ENCODE measurements around the gene DECR2.

The DECR2 gene

GRCh38 chr16:410516-411178, 9.0 kb downstream of the DECR2 start (continued):
- TF ChIP-seq, protein P1, sequence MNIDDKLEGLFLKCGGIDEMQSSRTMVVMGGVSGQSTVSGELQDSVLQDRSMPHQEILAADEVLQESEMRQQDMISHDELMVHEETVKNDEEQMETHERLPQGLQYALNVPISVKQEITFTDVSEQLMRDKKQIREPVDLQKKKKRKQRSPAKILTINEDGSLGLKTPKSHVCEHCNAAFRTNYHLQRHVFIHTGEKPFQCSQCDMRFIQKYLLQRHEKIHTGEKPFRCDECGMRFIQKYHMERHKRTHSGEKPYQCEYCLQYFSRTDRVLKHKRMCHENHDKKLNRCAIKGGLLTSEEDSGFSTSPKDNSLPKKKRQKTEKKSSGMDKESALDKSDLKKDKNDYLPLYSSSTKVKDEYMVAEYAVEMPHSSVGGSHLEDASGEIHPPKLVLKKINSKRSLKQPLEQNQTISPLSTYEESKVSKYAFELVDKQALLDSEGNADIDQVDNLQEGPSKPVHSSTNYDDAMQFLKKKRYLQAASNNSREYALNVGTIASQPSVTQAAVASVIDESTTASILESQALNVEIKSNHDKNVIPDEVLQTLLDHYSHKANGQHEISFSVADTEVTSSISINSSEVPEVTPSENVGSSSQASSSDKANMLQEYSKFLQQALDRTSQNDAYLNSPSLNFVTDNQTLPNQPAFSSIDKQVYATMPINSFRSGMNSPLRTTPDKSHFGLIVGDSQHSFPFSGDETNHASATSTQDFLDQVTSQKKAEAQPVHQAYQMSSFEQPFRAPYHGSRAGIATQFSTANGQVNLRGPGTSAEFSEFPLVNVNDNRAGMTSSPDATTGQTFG (tag by site-specific recombination; IDR thresholded peaks at IDR 0.05; ENCODE audit: borderline replicate concordance): no peak
- TF ChIP-seq ZFP3 (tag by site-specific recombination; IDR thresholded peaks at IDR 0.05; ENCODE audit: low read depth): no peak

DNA sequence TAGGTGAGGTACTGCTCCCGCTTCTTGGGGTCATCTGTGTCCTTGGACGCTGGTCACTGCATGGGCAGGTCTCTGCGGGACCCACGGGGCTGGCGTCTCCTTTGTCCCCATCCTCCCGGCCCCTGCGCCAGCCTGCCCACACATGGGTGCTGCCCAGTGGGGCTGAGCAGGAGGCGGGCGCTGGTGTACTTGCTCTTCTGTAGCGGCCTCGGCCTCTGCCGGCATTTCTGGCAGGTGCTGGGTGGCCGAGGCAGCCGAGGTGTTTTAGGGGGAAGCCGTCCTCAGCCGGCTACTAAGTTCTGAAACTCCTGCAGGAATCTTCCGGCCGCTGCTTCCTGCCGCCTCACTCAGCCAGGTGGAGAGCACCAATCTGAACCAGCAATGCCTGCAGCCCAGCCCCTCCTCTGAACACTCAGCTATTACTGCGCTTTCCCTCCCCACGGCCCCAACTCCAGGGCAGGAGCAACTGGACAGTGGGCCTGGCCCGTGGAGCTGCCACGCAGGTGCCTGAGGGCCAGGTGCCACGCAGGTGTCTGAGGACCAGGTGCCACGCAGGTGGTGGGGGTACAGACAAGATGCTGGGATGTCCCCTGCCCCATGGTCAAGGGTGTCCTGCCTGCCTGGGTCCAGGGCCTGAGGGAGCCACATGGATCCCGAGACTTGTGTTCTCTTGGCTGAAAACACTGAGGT, 10.0 kb downstream of the DECR2 start:
- peaks cover 0 to 15% of the 10 kb centered on the region in 2 experiments; a peak in 2 of 3 replicates for H3K36me3 ChIP-seq (ENCODE audit: control insufficient read depth in 2 of 2, insufficient read depth in 1 of 2, low read length in 2 of 2)
- TF ChIP-seq ZFP37 (tag by site-specific recombination; IDR thresholded peaks at IDR 0.05) (no peak), ZNF555 (tag by site-specific recombination; conservative IDR thresholded peaks at IDR 0.05) (no peak)
- no peak overlapping the region for H3K4me3 ChIP-seq (ENCODE audit: low read depth, low read length)
- no peaks in the 10 kb centered on the region for H3K9me3 ChIP-seq (ENCODE audit: control insufficient read depth, insufficient read depth, low read depth, low read length)
- no peaks in the 10 kb centered on the region for H3K4me1 ChIP-seq (ENCODE audit: control insufficient read depth, insufficient read depth, low read length)
- POLR2A ChIA-PET: interaction anchor here (1.0 kb wide), 1 partner anchor 39 kb away, joined by 5 read pairs; no protein-coding TSS in a partner anchor
- no peak overlapping the region for H3K27ac ChIP-seq (ENCODE audit: extremely low read depth, low read depth, low read length)
- CTCF ChIA-PET: interaction anchor here (0.6 to 1.0 kb wide), 2 partner anchors 20 to 22 kb away, joined by 3 to 6 read pairs; no protein-coding TSS in a partner anchor

DNA sequence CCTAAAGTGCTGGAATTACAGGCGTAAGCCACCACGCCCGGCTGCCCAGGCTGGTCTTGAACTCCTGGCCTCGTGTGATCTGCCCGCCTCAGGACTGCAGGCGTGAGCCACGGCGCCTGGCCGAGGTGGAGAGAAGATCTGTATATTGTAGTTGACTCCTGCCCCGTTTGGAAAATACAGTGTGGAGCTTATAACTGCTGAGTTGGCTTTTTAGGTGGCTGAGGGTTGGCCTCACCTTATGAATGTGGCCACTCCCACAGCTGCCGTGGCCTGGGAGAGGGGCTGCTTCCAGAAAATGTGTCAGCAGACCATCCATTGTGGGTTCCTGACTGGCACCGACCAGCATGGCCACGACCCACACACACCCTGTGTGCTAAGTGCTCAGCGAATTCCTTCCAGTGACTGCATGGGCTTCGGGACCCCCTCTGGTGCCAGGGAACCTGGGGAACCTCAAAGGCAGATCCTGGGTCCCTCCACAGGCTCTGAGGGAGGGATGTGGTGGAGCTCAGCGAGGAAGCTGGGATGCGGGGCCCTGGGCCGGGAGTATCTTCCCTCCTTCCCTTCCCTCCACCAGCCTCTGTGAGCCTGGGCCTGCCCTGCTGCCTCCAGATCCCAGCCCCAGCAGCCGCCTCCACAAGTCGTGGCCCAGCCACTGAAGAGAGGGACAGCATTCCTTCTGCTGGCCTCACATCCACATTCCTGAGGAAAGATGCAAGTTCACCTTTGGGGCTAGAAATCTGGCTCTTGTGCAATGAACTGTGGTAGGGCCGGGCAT, 12.9 kb downstream of the DECR2 start:
- Histone ChIP-seq H3K4me1 (ENCODE audit: control insufficient read depth, insufficient read depth, low read length) (no peaks in the 10 kb centered on the region), H3K4me3 (ENCODE audit: low read depth, low read length) (no peak overlapping the region), H3K27ac (ENCODE audit: extremely low read depth, low read depth, low read length) (no peak overlapping the region), H3K9me3 (ENCODE audit: control insufficient read depth, insufficient read depth, low read depth, low read length) (no peaks in the 10 kb centered on the region), H3K36me3 (ENCODE audit: control insufficient read depth in 2 of 2, insufficient read depth in 1 of 2, low read length in 2 of 2) (peaks cover 0 to 15% of the 10 kb centered on the region in 2 experiments; a peak in 2 of 3 replicates)
- no peak for TF ChIP-seq YY1 (tag by site-specific recombination; IDR thresholded peaks at IDR 0.05)
- TF ChIP-seq REST (tag by site-specific recombination; IDR thresholded peaks at IDR 0.05): no peak
- no peak for TF ChIP-seq ZNF416 (tag by site-specific recombination; IDR thresholded peaks at IDR 0.05)
- no peak for TF ChIP-seq TRIM28 (IDR thresholded peaks at IDR 0.05; ENCODE audit: borderline replicate concordance, low read length)
- no peak for TF ChIP-seq ZNF37A (tag by site-specific recombination; IDR thresholded peaks at IDR 0.05)
- TF ChIP-seq ZBTB1 (tag by site-specific recombination; IDR thresholded peaks at IDR 0.05): no peak
- TF ChIP-seq ZNF211 (tag by site-specific recombination; IDR thresholded peaks at IDR 0.05; ENCODE audit: low read depth): no peak
- TF ChIP-seq KLF17 (tag by site-specific recombination; IDR thresholded peaks at IDR 0.05): no peak
- no peak for TF ChIP-seq ZNF239 (tag by site-specific recombination; IDR thresholded peaks at IDR 0.05)
- no peak for TF ChIP-seq OSR2 (tag by site-specific recombination; IDR thresholded peaks at IDR 0.05)
- TF ChIP-seq, protein P2, sequence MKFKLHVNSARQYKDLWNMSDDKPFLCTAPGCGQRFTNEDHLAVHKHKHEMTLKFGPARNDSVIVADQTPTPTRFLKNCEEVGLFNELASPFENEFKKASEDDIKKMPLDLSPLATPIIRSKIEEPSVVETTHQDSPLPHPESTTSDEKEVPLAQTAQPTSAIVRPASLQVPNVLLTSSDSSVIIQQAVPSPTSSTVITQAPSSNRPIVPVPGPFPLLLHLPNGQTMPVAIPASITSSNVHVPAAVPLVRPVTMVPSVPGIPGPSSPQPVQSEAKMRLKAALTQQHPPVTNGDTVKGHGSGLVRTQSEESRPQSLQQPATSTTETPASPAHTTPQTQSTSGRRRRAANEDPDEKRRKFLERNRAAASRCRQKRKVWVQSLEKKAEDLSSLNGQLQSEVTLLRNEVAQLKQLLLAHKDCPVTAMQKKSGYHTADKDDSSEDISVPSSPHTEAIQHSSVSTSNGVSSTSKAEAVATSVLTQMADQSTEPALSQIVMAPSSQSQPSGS (tag by site-specific recombination; IDR thresholded peaks at IDR 0.05; ENCODE audit: low read depth): no peak
- ChIA-PET CTCF (interaction anchor here (0.6 to 0.7 kb wide), 2 partner anchors 81 to 323 kb away, joined by 3 read pairs; no protein-coding TSS in a partner anchor), POLR2A (no interaction called here)
